ENCODE measurements around the gene NOTO. TPM values are rescaled to one million over a fixed set of nuclear protein-coding genes. Genes with fewer than 3 reads are reported as not detected.
A peak's percentile ranks its signal among the peaks of the same experiment; 100 is the strongest.

Gene NOTO
- total and polyA plus RNA-seq, 2 of the 8 experiments (the other 6 are each of a cell fraction or from before 2014, with no cell fraction given) = 0.33 to 0.54 TPM

DNA sequence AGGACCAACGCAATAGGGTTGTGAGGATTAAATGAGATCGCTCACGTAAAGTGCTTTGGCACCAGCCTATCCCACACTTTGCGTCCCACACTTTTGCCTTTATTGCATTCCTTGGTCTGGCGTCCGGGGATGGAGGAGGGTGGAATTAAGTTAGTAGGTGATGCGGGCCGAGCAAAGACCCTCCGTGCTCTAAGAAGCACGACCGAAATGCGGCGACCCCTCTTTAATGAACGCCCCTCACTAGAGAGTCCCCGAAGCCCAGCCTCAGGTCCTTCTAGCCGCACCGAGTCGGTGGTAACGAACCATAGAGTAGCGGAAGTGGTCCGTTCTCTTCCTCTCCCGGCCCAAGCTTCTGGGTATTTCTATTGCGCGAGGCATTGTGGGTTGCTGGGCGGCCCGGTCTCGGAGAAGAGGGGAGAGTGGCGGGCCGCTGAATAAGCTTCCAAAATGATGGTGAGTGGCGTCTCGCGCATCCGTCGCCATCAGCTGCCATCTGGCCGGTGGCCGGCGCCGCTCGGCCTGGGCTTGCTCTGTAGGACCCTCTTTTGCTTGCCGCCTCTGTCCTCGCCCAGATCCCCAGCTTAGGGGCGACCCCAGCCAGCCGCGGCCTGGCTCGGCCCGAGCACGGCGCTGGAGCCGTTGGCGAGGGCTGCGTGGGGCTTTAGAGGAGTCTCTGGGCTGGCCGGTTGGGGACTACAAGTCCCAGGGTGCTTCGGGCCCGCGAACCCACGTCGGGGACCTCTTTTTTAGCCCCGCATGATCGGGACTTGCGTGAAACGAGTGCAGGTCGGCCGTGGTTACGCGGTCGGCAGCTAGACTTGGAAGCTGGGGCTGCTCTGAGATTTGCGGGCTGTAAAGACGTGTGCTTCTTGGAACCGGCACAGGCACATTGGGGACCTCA, 31.8 kb downstream of the NOTO start, which contains the start of gene CCT7 (continued):
- TF ChIP-seq, protein P1, sequence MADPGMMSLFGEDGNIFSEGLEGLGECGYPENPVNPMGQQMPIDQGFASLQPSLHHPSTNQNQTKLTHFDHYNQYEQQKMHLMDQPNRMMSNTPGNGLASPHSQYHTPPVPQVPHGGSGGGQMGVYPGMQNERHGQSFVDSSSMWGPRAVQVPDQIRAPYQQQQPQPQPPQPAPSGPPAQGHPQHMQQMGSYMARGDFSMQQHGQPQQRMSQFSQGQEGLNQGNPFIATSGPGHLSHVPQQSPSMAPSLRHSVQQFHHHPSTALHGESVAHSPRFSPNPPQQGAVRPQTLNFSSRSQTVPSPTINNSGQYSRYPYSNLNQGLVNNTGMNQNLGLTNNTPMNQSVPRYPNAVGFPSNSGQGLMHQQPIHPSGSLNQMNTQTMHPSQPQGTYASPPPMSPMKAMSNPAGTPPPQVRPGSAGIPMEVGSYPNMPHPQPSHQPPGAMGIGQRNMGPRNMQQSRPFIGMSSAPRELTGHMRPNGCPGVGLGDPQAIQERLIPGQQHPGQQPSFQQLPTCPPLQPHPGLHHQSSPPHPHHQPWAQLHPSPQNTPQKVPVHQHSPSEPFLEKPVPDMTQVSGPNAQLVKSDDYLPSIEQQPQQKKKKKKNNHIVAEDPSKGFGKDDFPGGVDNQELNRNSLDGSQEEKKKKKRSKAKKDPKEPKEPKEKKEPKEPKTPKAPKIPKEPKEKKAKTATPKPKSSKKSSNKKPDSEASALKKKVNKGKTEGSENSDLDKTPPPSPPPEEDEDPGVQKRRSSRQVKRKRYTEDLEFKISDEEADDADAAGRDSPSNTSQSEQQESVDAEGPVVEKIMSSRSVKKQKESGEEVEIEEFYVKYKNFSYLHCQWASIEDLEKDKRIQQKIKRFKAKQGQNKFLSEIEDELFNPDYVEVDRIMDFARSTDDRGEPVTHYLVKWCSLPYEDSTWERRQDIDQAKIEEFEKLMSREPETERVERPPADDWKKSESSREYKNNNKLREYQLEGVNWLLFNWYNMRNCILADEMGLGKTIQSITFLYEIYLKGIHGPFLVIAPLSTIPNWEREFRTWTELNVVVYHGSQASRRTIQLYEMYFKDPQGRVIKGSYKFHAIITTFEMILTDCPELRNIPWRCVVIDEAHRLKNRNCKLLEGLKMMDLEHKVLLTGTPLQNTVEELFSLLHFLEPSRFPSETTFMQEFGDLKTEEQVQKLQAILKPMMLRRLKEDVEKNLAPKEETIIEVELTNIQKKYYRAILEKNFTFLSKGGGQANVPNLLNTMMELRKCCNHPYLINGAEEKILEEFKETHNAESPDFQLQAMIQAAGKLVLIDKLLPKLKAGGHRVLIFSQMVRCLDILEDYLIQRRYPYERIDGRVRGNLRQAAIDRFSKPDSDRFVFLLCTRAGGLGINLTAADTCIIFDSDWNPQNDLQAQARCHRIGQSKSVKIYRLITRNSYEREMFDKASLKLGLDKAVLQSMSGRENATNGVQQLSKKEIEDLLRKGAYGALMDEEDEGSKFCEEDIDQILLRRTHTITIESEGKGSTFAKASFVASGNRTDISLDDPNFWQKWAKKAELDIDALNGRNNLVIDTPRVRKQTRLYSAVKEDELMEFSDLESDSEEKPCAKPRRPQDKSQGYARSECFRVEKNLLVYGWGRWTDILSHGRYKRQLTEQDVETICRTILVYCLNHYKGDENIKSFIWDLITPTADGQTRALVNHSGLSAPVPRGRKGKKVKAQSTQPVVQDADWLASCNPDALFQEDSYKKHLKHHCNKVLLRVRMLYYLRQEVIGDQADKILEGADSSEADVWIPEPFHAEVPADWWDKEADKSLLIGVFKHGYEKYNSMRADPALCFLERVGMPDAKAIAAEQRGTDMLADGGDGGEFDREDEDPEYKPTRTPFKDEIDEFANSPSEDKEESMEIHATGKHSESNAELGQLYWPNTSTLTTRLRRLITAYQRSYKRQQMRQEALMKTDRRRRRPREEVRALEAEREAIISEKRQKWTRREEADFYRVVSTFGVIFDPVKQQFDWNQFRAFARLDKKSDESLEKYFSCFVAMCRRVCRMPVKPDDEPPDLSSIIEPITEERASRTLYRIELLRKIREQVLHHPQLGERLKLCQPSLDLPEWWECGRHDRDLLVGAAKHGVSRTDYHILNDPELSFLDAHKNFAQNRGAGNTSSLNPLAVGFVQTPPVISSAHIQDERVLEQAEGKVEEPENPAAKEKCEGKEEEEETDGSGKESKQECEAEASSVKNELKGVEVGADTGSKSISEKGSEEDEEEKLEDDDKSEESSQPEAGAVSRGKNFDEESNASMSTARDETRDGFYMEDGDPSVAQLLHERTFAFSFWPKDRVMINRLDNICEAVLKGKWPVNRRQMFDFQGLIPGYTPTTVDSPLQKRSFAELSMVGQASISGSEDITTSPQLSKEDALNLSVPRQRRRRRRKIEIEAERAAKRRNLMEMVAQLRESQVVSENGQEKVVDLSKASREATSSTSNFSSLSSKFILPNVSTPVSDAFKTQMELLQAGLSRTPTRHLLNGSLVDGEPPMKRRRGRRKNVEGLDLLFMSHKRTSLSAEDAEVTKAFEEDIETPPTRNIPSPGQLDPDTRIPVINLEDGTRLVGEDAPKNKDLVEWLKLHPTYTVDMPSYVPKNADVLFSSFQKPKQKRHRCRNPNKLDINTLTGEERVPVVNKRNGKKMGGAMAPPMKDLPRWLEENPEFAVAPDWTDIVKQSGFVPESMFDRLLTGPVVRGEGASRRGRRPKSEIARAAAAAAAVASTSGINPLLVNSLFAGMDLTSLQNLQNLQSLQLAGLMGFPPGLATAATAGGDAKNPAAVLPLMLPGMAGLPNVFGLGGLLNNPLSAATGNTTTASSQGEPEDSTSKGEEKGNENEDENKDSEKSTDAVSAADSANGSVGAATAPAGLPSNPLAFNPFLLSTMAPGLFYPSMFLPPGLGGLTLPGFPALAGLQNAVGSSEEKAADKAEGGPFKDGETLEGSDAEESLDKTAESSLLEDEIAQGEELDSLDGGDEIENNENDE (IDR thresholded peaks at IDR 0.05; ENCODE audit: insufficient replicate concordance, low read length) = no peak
- TF ChIP-seq POU5F1 (IDR thresholded peaks at IDR 0.05; ENCODE audit: low read depth, low read length) (no peak), RXRA (IDR thresholded peaks at IDR 0.05; ENCODE audit: insufficient read depth, low read depth, low read length) (no peak), EP300 (IDR thresholded peaks at IDR 0.05; ENCODE audit: borderline replicate concordance in 1 of 2, low read depth in 2 of 2, low read length in 2 of 2) (peak in 1 of 2 experiments; percentile 43; a peak in 1 of 3 replicates), SP4 (IDR thresholded peaks at IDR 0.05; ENCODE audit: low read length) (no peak), RBBP5 (IDR thresholded peaks at IDR 0.05; ENCODE audit: borderline replicate concordance, low read depth, low read length) (0 out of 2 replicates have a peak, but pooled peaks have one; percentile 24), KDM4A (IDR thresholded peaks at IDR 0.05; ENCODE audit: low read depth, low read length, severe bottlenecking) (peak; percentile 68), PHF8 (conservative IDR thresholded peaks at IDR 0.05; ENCODE audit: low read depth, low read length) (peak; percentile 100)

Measured in H1 (cell line).